NCI-H1436 treated with DMSO at 0.1 percent for 48 hours (cell line): Measurements from ENCODE around the gene FKBP3.
"Not testable (repeated sequence)": the region's sequence is repeated elsewhere in the genome, so short reads cannot be mapped to it uniquely, and the experiment has no call there.

Source experiments
- DNase-seq: peaks from one replicate; lab custom pipeline; 2025; lab: John Stamatoyannopoulos, UW

Gene FKBP3

DNA sequence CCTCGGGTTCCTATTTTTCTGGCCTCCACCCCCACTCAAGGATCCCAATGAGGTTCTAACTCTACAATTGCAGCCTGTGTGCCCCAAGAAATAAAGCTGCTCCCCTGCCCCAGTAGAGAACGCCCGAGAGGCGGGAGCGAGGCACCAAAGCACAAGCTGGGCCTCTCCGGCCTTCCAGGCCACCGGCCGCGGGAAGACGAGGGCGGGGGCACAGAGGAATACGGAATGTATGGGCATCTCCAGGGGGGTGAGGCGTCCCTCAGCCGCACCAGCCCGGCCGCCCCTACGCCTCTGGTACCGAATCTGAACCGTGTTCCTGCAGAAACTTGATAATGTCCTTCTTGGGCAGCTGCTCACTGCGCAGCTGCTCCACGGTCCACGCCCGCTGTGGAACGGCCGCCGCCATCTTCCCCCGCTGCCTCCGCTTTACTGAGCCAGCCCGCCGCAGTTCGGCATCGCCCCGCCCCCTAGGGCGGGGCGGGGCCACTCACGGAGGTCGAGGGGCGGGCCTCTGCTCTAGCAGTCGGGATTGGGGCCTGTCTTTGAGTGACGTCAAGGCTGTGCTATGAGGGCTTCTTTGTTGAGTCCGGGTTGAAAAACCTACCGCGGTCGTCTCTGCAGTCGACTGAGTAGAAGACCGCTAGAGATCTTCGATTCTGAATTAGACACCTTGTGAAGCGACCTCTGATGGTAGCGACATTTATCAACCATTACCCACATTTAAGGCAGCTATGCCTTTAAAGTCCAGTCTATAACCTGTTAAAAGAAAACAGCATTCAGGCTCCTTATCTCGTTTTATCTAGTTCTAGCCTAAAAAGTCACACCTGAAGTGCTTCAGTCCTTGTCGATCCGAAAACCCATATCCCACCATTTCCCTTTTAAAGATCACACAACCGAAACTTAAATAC is at the start of gene FKBP3:
Gene FKBP3, minus strand, starts transcription at position 431 of the 908 bp plus-strand sequence. Its CDS starts 25 bp downstream, at position 406.
- DNase-seq, result peak; percentile 95

DNA sequence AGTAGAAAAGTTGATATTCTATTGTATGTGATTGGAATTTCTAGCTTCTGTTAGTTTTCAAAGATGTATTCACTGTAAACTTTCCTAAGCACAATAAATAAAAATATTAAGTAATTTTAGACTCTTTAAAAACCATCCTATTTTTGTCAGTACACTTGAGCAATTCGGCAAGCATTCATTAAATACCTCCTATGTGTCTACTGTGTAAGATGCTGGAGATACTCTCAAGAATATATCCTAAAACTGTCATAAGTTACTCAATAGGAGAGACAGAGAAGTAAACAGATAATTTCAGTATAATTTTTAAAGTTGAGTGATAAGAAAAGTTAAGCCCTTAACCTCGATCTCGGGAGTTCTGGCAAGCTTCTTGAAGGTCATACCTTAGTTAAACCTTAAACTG is 47.5 kb upstream of the FKBP3 start:
- no peak for DNase-seq

DNA sequence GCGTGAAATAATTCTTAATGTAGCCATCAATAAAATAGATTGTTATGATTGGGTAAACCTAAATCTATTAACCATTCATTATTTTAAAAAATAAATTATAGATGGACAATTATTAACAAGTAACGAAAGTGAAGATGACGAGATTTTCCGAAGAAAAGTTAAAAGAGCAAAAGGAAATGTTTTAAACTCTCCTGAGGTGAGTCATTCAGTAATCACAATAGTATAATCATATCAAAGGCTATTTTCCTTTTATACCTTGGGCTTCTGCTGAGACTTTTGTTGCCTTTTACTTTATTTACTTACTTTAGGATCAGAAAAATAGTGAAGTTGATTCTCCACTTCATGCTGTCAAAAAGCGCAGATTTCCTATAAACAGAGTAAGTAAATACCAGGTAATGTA is 47.0 kb upstream of the FKBP3 start:
- DNase-seq, result no peak

DNA sequence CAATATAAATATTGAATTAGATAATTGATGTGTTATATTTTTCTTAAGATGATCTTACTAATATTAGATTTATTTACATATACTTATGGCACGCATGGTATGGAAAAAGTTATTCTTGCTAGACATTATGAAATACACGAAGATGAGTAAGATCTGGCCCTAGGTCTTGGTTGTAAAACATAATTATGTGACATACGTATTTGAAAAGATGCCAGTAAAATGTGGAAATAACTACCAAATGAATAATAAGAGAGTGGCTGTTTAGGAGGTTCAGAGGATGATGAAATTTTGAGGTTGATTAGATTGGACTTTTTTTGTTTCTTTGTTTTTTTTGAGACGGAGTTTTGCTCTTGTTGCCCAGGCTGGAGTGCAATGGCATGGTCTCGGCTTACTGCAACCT is 42.8 kb upstream of the FKBP3 start:
- no peak for DNase-seq

DNA sequence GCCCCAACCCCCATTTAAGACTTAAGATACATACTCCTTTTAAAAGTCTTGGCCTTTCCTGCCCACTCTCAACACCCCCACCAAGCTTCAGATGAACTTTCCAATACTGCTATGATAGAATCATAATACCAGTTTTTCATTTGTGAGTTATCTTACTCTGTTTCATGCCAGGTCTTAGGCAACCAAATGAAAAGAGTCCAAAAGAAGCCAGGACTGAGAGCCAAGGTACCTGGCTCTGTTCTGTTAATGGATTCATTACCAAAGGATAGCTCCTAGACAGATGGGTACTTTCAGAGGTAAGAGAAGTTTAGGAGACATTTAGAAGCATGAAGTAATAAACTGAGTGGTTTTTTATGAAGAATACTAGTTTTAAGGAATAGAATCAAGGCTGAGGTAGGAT is 35.6 kb upstream of the FKBP3 start:
- no peak for DNase-seq

DNA sequence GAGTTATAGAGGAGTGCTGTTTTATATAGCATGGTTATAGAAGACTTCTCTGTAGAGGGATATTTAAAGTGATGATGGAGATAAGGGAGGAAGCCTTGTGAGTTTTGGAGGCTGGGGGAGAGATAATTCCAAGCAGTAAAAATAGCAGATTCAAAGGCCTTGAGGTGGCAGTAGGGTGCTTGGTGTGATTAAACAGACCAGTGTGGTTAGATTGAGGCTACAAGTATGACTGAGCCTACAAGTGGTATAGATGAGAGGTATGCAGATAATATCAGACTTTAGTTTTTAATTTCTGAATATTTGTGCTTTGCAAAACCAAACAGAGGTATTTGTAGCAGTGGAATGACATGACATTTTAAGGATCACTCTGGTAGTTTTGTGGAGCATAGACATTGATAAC is 21.8 kb upstream of the FKBP3 start:
- DNase-seq, result no peak

DNA sequence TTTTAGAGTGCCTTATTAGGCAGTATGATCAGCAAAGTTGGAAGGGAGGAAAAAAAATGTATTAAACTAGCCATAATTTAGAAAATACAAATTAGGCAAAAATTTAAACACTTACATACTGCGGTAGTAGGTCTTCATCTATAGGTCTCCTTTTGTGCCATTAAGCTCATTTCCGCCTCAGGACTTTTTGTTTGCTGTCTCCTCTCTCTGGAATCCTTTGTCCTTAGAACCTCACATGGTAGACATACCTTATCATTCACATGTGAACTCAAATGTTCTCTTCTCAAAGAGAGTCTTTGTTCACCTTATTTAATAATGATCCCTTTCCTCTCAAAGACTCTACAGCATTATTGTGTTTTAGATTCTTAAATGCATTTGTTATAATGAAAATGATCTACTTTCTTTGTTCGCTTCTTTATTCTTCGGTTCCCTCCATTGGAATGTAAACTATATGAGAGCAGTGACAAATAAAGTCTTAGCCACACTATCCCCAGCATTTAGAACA is 16.2 kb upstream of the FKBP3 start:
- no peak for DNase-seq

DNA sequence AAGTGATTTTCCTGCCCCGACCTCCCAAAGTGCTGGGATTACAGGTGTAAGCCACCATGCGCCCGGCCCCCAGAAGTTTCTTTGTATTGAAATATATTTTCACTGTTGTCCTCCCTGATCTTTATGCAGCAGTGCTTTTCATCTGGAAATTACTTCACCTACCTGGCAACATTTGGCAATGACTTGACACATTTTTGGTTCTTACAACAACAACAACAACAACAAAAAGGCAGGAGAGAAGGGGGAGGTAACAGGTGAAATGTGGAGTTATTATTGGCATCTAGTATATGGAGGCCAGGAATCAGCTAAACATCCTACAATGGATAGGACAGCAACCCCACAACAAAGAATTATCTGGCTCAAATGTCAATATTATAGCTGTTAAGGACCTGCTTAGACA is 15.3 kb upstream of the FKBP3 start:
- no peak for DNase-seq

DNA sequence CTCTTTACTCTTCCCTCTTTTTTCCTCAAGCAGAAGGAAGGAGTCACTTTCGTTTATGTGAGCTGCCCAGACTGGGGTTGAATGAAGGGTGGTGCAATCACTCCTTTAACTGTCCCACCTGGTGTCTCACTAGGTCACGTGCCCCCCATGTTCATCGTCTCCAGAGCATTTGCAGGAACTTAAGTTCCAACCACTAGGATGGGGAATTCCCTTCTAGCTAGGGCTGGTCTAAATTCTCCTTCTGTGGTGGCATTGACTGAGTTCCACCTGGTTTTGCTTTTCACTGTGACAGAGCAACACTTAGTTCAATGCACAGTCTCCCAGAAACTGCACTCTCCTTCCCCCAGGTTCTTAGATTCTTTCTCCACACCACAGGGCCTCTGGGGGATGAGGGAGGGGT is 10.9 kb upstream of the FKBP3 start:
- DNase-seq, result no peak

DNA sequence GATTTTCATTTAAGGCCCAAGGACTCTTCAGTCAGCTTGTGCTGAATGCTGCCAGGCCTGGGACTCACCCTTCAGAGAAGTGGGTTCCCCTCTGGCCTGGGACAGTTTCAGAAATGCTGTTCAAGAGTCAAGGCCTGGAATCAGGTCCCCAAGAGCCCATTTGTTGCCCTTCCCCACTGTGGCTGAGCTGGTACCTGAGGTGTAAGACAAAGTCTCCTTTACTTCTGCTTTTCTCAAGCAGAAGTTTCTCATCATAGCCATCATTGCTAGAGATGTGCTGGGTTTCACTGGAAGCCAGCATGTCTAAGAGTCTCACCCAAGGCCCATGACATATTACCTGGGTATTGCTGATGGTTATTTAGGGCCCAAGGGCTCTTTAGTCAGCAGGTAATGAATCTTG is 10.4 kb upstream of the FKBP3 start:
- no peak for DNase-seq

DNA sequence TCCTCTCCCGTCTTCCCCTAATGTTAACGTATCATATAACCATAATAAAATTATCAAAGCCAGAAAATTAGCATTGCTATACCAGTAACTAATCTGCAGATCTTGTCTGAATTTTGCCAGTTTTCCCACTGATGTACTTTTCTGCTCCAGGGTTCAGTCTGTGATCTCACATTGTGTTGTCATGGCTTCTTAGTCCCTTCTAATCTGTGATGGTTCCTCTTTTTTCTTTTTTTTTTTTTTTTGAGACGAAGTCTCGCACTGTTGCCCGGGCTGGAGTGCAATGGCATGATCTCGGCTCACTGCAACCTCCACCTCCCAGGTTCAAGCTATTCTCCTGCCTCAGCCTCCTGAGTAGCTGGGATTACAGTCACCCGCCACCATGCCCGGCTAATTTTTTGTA is 7.8 kb upstream of the FKBP3 start:
- not testable (repeated sequence) for DNase-seq

DNA sequence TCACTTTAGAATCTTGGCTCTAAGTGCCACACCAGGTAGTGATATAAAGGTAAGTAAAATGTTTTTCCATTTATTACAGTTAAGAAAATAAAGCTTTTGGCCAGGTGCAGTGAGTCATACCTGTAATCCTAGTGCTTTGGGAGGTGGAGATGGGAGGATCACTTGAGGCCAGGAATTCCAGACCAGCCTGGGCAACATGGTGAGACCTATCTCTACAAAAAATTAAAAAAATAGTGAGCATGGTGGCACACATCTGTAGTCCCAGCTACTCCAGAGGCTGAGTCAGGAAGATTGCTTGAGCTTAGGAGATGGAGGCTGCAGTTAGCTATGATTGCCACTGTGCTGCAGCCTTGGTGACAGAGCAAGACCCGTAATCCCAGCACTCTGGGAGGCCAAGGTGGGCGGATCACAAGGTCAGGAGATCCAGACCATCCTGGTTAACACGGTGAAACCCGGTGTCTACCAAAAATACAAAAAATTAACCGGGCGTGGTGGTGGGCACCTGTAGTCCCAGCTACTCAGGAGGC is 6.4 kb upstream of the FKBP3 start:
- no peak for DNase-seq

DNA sequence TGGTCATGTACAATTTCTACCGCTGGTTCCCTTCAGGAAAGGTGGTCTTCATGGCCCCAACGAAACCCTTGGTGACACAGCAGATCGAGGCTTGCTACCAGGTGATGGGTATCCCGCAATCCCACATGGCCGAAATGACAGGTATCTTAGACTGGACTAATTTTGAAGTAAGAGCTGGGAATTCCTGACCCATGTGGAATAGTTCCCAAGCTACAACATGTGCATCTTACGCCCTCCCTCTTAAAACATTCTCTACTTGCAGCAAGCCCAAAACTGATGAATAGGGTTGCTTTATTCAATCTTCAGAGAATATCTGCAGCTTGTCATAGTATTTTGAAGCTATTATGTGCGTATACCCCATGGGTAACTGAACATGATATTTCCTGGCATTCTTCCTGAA is 2.1 kb upstream of the FKBP3 start:
- DNase-seq, result no peak

DNA sequence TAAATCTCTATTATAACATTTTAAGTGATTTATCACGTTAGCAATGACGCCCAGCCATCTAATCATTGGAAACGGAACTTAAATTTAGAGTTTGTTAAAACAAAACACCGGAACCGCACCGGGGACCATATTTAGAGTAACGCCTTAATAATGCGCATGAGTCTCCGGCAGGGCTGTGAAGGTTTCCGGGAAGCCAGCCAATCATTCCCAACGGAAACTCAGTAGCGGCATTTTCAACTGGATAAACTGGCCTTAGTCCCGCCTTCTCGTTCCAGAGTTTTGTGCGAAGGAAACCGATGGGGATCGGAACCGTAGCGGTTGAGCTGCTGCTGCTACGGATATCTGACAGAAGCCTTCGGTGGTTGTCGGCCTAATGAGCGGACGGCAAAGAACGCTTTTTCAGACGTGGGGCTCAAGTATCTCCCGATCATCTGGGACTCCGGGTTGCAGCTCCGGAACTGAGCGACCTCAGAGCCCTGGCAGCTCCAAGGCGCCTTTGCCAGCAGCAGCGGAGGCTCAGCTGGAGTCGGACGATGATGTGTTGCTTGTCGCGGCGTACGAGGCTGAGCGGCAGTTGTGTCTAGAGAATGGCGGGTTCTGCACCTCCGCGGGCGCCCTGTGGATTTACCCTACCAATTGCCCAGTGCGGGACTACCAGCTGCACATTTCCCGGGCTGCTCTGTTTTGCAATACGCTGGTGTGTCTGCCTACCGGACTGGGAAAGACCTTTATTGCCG is 1.5 kb upstream of the FKBP3 start, which contains the start of gene FANCM:
Gene FANCM, plus strand, starts transcription at position 272 of the 737 bp plus-strand sequence. Its CDS starts 102 bp downstream, at position 374.
- peak; percentile 82 for DNase-seq

DNA sequence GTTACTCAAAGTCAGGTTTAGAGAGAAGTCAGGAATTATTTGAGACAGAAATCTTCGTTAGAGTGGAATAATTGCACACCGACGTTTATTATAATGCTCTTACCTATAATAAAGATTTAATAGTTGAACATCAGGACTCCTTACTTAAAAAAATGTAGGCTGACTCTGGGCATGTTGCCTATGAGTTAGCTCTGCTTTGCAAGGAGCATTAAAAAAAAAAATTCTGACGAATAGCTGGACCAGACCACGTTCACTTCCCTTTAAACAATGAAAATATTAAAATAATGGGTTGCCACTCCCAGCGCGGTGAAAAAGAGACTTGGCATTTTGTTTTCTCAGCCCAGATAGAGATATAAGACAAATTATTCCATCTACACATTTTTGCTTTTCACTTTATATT is 875 bp upstream of the FKBP3 start:
- no peak for DNase-seq

DNA sequence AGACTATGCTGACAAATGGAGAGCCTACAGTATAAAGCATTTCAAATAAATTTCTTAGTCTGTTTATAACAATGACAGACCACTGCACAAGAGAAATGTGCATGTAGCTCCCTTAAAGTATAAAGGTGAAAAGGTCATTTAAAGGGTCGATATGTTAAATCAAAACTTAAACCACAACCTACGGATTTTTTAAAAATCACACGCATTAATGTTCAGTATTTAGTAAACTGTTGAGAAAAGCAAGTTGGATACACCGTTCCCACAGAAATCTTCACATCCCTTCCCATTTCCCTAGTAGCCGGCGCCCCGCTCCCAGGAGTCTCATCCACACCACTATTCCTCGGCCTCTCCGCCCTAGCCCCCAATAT is 614 bp downstream of the FKBP3 start:
- no peak for DNase-seq

DNA sequence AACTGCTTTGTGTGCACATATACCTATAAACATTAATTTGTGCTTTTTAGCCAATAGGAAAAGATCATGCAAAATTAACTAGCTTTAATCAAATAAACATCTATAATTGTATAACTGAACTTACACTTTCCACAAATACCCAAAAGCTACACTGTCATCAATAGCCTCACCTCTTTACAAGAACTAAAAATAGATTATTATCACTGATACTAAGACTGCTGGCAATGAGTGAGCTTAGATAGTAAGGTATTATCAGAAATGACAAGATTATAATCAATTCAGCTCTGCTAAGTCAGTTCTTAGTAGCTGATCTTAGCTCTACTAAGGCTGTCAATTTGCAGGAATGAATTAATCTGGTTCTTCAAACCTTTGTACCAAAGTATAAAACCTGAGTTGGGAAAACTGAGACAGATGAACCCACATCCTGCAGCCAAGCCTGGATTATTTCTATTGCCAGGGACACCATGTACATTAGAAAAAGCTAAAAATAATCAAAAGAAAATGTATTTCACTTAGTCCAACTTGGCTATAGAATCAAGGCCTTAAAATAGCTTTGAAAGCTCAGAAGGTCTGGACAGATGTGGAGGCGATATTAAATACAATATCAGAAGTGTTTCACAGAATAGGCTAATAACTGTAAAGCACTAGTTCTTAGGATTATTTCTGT is 5.2 kb downstream of the FKBP3 start:
- DNase-seq, result no peak

DNA sequence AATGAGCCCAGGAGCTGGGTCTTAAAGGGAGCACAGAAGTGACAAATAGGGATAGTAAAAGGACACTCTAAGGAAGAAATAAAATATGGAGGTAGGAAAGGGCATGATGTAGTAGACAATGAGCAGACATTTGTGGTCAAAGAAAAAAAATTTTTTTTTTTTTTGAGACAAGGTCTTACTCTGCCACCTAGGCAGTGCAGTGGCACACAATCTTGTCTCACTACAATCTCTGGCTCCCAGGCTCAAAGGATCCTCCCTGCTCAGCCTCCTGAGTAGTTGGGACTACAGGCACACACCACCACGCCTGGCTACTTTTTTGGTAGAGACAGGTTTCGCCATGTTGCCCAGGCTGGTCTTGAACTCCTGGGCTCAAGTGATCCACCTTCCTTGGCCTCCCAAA is 8.5 kb downstream of the FKBP3 start:
- DNase-seq, result no peak

DNA sequence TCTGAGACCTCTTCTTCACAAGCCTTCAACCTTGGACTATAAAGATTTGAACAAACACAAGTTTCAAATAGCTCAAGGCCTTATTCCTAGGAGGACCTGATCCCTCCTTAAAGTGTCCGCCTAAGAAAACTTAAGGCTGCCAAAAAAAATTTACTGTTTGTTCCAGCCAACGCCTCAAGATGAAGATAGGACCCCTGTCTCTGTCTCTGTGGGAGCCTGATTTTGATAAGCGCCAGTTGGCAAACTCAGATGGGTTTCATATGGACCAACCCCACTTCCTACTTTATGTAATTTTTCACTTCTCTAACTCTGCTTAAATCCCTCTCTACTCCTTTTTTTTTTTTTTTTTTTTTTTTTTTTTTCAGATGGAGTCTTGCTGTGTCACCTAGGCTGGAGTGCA is 11.0 kb downstream of the FKBP3 start:
- no peak for DNase-seq

DNA sequence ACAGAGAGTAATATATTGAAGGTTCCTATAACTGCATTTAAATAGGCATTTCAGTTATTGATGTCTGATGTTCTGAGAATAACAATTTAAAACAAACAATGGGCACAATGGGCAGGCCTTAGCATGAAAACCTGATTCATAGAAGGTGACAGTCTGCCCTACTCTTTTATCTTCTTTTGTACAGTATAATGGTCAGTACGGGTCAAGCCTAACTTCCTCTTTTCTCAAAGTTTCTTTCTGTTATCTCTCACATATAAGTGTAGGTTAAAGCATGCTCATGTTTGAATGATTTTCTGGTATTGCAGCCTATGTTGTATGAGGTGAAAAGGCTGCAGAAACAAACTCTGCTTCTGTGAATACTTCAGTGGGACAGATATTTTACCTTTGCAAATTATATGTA is 14.2 kb downstream of the FKBP3 start:
- no peak for DNase-seq

DNA sequence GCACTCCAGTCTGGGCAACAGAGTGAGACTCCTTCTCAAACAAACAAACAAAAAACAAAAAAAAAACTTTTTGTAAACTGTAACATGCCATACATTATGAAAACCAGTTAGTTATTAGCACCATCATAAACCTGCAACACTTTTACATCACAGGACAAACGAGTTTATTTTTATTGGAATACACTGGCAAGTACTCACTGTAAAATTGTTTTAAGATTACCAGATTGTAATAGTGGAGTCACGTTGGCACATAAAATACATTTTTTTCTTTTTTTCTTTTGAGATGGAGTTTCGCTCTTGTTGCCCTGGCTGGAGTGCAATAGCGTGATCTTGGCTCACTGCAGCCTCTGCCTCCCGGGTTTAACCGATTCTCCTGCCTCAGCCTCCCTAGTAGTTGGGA is 15.7 kb downstream of the FKBP3 start:
- DNase-seq, result no peak

DNA sequence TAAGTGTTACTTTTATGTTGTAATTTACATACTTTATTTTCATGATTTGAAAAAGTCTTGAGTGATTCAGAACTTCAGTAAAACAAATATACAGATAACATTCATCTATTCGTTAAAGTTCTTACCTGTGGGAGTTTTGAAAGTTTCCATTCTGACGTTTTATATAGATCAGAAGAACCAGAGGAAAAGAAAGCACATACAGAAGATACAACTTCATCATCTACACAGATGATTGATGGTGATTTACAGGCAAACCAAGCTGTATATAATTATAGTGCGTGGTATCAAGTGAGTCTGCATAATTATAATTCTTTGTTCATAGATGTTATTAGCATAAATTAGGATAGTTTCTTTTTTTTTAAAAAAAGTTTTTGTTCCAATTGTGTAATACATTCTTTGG is 20.0 kb downstream of the FKBP3 start:
- no peak for DNase-seq
